WTC11 (cell line): Measurements from ENCODE around the gene SEBOX.

ENCODE experiments used
- AFF4 ChIP-seq: sonication (generic); formaldehyde crosslinking; IDR thresholded peaks from 2 replicates; pipeline ENCODE4 v1.8.1; 2023; ENCODE audit warnings: mild to moderate bottlenecking, missing genetic modification reagents, borderline replicate concordance
- ATF1 ChIP-seq: sonication (generic); formaldehyde crosslinking; IDR thresholded peaks from 2 replicates; pipeline ENCODE4 v1.8.1; 2023; ENCODE audit warnings: mild to moderate bottlenecking, moderate library complexity, missing genetic modification reagents
- CBFB ChIP-seq: sonication (generic); formaldehyde crosslinking; IDR thresholded peaks from 2 replicates; pipeline ENCODE4 v1.8.1; 2022; ENCODE audit warnings: mild to moderate bottlenecking, low read depth, missing genetic modification reagents
- CTCF ChIP-seq: fragments of 200-600 bp; IDR thresholded peaks from 2 replicates; pipeline ENCODE4 v1.8.0; 2022; ENCODE audit warnings: antibody characterized with exemption
- ELF4 ChIP-seq: sonication (generic); formaldehyde crosslinking; IDR thresholded peaks from 2 replicates; pipeline ENCODE4 v1.8.1; 2022; ENCODE audit warnings: low read depth, mild to moderate bottlenecking, moderate library complexity, missing genetic modification reagents
- FOXJ3 ChIP-seq: sonication (generic); formaldehyde crosslinking; IDR thresholded peaks from 2 replicates; pipeline ENCODE4 v1.9.0; 2021; ENCODE audit warnings: missing genetic modification reagents, mild to moderate bottlenecking, borderline replicate concordance
- NR2C2 ChIP-seq: sonication (generic); formaldehyde crosslinking; IDR thresholded peaks from 2 replicates; pipeline ENCODE4 v1.8.0; 2022; ENCODE audit warnings: mild to moderate bottlenecking, missing genetic modification reagents
- PRRX2 ChIP-seq: fragments of 250-450 bp; sonication (Bioruptor Pico); IDR thresholded peaks from 2 replicates; pipeline ENCODE4 v1.8.0; 2021; ENCODE audit warnings: mild to moderate bottlenecking
- ZNF121 ChIP-seq: sonication (generic); formaldehyde crosslinking; IDR thresholded peaks from 2 replicates; pipeline ENCODE4 v1.8.0; 2023; ENCODE audit warnings: missing genetic modification reagents

DNA sequence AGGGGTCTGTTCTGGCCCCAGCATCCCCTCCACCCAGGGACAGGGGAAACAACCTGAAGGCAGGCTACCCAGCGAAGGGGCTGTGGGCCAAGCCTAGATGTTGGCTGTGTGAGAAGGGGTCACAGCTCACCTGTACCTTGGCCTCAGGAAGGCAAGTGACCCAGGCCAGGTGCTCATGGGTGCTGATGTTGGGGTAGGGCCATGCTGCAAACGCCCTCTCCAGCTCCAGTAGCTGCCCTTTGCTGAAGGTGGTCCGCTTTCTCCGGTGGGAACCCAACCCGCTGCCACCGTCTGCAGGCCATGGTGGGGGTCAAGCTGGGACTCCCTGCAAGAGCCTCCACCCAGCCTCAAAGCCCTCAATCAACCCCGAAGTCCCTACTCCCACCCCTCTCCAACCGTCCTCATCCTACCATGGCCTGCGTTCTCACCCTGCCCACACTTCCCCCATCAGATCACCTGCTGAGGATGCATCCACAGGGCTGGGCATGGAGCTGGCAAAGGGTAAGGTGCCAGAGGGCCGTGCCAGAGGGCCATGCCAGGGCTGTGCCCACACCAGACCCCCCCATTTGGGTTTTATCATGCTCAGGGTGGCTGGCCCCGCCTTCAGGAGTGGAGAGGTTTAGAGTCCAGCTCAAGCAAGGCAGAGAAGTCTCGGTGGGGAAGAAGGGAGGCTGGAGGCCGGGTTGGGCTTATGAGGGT, at the start of gene SEBOX:
- TF ChIP-seq ELF4 (CRISPR knock-in tag) (no peak), NR2C2 (CRISPR knock-in tag) (no peak), FOXJ3 (no peak), CTCF (no peak), PRRX2 (CRISPR knock-in tag) (no peak), ATF1 (CRISPR knock-in tag) (no peak), CBFB (CRISPR knock-in tag) (no peak), ZNF121 (no peak), AFF4 (CRISPR knock-in tag) (no peak)
